ENCODE data around the gene CALR.
"Not testable (repeated sequence)": the region's sequence is repeated elsewhere in the genome, so short reads cannot be mapped to it uniquely, and the experiment has no call there.

The CALR gene

GRCh38 chr19:12933287-12934072, 4.9 kb upstream of the CALR start, which contains the start of gene FARSA:
TSS of gene FARSA (minus strand) at chr19:12933711. CDS start at chr19:12933696, 15 bp downstream.
- DNase-seq (ENCODE audit: low spot score) = peak; percentile 91

- DNase-seq (ENCODE audit: low spot score) = no peak
Observed at GRCh38 chr19:12935071-12935470, 3.3 kb upstream of the CALR start.

DNA sequence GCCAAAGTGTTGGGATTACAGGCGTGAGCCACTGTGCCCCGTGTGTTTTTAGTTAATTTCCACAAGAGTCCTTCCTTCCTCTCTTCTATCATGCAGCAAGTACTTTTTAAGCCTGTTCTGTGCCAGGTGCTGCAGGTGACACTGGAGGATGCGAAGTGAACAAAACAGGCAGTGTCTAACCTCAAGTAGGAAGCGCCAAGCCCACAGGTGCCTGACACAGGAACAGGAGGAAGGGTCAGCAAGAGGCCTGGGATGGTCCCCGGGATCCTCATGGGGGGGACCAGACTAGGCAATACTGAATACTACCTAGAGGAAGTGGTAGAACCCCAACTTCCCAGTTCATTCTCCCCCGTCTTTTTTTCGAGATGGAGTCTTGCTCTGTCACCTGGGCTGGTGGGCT, 1.8 kb upstream of the CALR start:
- no peak for DNase-seq (ENCODE audit: low spot score)

DNA sequence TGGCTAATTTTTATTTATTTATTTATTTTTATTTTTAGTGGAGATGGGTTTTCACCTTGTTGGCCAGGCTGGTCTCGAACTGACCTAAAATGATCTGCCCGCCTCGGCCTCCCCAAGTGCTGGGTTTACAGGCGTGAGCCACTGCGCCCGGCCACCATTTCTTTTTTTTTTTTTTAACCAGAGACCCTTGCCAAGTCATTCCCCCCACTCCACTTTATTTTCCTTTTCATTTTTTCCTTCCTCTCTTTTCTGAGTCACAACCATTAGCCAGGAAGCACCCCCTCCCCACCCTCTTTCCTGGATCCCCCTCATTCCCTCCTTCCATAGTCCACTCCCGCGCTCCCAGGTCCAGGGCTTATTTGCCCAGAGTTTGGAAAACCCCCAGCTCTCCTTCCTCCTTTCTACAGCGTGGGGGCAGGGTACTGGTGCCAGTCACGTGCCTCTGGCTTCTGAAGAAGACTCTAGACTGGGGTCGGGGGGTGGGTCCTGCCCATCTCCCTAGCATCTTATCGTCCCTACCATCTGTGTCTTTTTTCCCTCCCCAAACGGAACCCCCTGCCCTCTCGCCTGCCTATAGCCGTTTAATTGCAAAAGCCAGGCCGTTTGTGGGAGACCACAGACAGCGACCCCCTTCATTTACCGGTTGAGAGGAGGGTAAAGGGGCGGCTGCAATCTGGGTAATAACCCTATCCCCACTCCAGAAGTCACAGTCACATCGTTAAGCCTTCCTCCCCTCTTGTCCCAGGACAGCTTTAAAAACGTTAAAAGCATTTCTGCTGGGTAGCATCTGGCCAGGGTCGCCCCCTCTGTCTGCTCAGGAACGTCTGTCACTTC, 1.1 kb upstream of the CALR start:
- DNase-seq (ENCODE audit: low spot score) = no peak

GRCh38 chr19:12938779-12939601, 581 bp downstream of the CALR start:
- DNase-seq (ENCODE audit: low spot score) = no peak

- no peak for DNase-seq (ENCODE audit: low spot score)
Observed at GRCh38 chr19:12939975-12940423, 1.6 kb downstream of the CALR start.

- no peak for DNase-seq (ENCODE audit: low spot score)
Observed at GRCh38 chr19:12940897-12941296, 2.5 kb downstream of the CALR start.

DNA sequence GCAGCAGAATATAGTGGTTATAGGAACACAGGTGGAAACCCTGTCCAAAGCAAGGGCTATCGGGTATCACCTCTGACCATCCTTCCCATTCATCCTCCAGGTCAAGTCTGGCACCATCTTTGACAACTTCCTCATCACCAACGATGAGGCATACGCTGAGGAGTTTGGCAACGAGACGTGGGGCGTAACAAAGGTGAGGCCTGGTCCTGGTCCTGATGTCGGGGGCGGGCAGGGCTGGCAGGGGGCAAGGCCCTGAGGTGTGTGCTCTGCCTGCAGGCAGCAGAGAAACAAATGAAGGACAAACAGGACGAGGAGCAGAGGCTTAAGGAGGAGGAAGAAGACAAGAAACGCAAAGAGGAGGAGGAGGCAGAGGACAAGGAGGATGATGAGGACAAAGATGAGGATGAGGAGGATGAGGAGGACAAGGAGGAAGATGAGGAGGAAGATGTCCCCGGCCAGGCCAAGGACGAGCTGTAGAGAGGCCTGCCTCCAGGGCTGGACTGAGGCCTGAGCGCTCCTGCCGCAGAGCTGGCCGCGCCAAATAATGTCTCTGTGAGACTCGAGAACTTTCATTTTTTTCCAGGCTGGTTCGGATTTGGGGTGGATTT, 5.1 kb downstream of the CALR start:
- DNase-seq (ENCODE audit: low spot score) = no peak

- no peak for DNase-seq (ENCODE audit: low spot score)
Observed at GRCh38 chr19:12944104-12944674, 5.8 kb downstream of the CALR start.

DNA sequence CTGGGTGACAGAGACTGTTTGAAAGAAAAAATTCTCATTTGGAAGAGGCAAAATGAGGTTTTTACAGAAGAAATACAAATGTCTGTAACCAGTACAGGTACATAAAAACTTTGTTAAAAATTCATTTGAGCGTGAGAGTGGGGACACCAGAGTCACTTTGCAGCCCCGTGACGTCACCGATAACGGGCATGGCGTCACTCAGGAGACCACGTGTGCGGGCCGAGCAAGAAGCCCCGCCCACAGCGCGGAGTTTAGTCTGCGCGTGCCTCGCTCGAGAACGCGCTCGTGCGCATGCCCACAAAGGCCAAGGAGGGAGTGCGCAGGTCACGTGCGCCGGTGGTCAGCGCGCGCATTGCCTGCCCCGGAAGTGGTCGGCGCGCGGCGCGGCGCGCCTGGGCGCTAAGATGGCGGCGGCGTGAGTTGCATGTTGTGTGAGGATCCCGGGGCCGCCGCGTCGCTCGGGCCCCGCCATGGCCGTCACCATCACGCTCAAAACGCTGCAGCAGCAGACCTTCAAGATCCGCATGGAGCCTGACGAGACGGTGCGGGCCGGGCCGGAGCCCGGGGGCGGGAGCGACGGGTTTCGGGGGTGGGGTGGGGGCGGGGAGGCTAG, 7.2 kb downstream of the CALR start, which contains the start of gene RAD23A:
Gene RAD23A, plus strand, starts transcription at position 384 of the 613 bp plus-strand sequence. Its CDS starts 87 bp downstream, at position 471.
- peak; percentile 95 for DNase-seq (ENCODE audit: low spot score)

DNA sequence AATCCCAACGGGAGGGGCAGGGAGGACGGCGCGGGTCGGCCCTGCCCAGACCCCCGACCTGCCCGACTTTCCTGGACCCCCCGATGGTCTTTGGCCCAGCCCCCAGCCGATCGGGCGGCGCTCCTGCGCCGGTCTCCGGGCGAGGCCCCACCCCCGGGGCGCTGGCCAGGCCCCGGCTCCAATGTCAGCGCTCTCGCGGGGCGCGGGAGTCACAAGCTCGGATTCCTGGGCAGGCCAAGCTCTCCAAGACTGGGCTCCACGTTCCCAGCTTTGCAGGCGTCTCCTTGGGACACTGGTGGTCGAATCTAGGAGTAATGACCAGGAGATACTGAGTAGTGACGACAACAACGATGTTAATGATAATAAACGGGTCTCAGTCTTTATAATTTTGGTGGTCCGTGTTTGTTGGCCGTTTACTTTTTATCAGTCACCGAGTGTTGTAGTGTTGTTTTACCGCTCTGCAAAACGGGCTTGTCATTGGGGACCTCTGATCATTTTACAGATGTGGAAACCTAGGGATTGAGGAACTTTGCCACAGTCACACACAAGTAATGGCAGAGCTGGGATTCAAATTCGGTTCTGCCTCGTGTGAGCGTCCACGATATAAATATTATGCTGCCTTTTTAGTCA, 7.8 kb downstream of the CALR start:
- DNase-seq (ENCODE audit: low spot score) = peak; percentile 84

GRCh38 chr19:12946731-12947496, 8.5 kb downstream of the CALR start:
- no peak for DNase-seq (ENCODE audit: low spot score)

DNA sequence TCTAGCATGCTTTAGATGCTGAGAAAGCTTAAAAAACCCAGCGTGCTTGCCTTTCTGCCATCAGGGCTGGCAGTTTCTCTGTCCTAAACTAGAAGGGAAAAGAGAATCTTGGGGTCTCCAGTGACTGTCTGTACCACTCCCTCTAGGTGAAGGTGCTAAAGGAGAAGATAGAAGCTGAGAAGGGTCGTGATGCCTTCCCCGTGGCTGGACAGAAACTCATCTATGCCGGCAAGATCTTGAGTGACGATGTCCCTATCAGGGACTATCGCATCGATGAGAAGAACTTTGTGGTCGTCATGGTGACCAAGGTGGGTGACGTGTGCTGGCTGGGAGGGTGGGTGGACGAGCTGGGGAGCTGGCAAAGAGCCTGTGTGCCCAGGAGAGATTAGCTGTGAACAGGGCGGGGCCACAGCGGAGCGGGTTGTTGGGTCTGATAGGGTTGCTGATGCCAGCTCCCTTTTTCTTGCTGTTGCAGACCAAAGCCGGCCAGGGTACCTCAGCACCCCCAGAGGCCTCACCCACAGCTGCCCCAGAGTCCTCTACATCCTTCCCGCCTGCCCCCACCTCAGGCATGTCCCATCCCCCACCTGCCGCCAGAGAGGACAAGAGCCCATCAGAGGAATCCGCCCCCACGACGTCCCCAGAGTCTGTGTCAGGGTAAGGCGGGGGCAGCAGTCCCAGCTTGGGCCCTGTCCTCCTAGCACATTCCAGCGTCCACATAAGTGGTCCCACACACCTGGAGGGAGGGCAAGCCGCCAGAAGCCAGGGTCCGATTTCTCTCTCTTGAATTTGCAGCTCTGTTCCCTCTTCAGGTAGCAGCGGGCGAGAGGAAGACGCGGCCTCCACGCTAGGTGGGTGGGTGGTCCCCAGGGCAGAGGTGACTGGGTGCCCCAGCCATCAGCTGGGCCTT, 9.5 kb downstream of the CALR start:
- DNase-seq (ENCODE audit: low spot score) = no peak

DNA sequence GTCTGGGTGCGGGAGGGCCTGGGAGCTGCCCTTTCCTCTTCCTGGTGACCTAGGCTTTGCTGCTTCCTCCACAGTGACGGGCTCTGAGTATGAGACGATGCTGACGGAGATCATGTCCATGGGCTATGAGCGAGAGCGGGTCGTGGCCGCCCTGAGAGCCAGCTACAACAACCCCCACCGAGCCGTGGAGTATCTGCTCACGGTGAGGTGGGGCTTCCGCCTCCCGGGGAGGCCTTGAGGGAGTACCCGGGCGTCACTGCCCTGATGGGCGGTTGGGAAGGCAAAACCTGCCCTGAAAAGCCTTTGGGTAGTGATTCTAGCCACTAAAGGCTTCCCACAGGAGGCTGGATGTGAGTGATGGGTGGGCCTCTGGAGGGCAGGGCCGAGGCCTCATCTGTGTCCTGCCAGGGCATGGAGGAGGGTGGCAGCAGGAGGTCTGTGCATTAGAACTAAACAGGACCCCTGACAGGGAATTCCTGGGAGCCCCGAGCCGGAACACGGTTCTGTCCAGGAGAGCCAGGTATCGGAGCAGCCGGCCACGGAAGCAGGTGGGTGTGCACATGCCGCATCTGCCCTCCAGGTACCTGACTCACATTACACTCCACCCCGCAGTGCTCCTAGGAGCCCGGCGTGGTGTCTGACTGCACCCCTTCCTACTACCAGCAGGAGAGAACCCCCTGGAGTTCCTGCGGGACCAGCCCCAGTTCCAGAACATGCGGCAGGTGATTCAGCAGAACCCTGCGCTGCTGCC, 10.4 kb downstream of the CALR start:
- DNase-seq (ENCODE audit: low spot score) = no peak

DNA sequence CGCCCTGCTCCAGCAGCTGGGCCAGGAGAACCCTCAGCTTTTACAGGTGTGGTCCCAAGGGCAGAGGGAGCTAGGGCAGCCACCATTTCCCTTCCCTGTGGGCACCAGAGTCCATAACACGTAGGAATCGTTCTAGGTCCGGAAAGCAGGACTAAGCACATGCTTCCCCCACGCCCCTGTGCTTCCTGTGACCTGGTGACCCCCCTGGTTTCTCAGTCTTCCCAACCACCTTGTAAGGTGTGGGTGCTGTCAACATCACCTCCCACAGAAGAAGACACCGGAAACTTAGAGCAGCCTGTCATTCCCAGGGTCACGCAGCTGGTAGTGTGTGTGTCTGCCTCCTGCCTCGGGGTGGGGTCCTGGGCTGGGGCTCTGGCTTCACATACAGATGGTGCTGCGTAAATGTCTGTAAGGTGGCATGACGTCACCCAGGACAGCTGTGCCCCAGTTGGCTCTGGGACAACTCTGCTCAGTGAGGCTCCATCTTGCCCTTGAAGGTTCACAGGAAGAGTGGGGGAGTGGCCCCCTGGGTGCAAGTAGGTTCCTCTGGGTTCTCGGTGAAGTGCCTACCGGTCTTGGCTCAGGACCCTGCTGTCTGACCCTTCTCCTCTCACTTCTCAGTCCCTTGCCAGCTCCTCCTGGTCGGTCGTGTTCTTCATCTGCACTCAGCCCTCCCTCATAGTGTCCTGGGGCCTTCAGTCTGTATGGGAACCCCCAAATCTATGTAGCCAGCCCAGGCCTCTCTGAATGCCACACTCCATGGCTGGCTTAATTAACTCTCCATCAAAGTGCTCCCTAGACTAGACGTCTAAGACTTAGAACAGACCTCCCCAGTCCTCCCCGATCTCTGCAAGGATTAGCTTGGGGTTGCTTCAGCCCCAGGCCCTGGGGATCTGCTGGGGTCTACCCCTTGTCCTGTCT, 11.2 kb downstream of the CALR start:
- no peak for DNase-seq (ENCODE audit: low spot score)

- not testable (repeated sequence) for DNase-seq (ENCODE audit: low spot score)
Observed at GRCh38 chr19:12952050-12952449, 13.6 kb downstream of the CALR start.

All from HuH-7.5 (cell line).